NB4 (cell line): ENCODE results near the gene LHB.

Experiments used
- DNase-seq: peaks from one replicate; pipeline ENCODE4 v3.0.0; 2010; ENCODE audit warnings: low read depth
- H3K4me3 ChIP-seq: one replicate; pipeline ENCODE4 v1.5.1; 2011; ENCODE audit warnings: mild to moderate bottlenecking, low read depth, low read length, moderate library complexity
- MYC ChIP-seq: IDR thresholded peaks from 2 replicates; pipeline ENCODE4 v1.6.1; 2011; ENCODE audit warnings: low read depth, low read length
- POLR2A ChIP-seq: IDR thresholded peaks from 2 replicates; pipeline ENCODE4 v1.6.1; 2011; ENCODE audit warnings: mild to moderate bottlenecking; ENCODE audit not compliant: insufficient read length; ENCODE audit errors: extremely low read depth
- TF ChIP-seq, protein P1 (sequence below): IDR thresholded peaks from one replicate; pipeline ENCODE4 v1.5.1; 2012; ENCODE audit warnings: low read depth, low read length
- TF ChIP-seq, protein P2 (sequence below): IDR thresholded peaks from 2 replicates; pipeline ENCODE4 v1.6.1; 2011; ENCODE audit warnings: low read depth, low read length

The LHB gene

DNA sequence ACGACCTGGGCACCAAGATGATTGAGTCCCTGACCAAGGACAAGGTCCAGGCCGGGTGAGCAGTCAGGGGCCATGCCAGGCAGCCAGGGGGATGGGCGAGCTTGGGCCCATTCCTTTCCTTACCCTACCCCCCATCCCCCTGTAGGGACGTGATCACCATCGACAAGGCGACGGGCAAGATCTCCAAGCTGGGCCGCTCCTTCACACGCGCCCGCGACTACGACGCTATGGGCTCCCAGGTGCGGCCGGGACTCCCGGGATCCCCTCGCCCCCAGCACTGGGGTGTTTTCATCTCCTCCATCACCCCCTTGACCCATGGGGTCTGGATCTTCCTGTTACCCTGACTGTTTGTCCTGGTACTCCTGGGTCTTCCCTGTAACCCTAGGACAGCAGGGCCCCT, 7.1 kb downstream of the LHB start:
- TF ChIP-seq, protein P1, sequence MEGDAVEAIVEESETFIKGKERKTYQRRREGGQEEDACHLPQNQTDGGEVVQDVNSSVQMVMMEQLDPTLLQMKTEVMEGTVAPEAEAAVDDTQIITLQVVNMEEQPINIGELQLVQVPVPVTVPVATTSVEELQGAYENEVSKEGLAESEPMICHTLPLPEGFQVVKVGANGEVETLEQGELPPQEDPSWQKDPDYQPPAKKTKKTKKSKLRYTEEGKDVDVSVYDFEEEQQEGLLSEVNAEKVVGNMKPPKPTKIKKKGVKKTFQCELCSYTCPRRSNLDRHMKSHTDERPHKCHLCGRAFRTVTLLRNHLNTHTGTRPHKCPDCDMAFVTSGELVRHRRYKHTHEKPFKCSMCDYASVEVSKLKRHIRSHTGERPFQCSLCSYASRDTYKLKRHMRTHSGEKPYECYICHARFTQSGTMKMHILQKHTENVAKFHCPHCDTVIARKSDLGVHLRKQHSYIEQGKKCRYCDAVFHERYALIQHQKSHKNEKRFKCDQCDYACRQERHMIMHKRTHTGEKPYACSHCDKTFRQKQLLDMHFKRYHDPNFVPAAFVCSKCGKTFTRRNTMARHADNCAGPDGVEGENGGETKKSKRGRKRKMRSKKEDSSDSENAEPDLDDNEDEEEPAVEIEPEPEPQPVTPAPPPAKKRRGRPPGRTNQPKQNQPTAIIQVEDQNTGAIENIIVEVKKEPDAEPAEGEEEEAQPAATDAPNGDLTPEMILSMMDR: no peak
- no peak for DNase-seq
- no peak overlapping the region for H3K4me3 ChIP-seq

DNA sequence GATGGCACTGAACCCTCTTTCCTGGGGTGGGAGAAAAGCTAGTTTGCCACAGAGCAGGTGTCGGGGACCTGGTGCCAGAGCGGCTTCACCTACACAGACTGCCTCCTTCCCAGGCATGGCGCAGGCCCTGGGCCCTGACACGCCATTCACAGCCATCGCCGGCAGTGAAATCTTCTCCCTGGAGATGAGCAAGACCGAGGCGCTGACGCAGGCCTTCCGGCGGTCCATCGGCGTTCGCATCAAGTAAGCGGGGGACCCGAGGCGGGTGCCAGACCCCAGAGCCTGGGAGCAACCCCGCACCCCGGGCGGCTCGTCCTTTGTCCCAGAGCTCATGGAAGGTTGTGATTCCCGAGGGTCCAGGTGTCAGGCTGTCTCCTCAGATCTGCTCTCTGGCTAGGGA, 10.0 kb downstream of the LHB start:
- TF ChIP-seq, protein P2, sequence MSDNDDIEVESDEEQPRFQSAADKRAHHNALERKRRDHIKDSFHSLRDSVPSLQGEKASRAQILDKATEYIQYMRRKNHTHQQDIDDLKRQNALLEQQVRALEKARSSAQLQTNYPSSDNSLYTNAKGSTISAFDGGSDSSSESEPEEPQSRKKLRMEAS: no peak
- no peak for TF ChIP-seq MYC
- TF ChIP-seq POLR2A: no peak
- TF ChIP-seq, protein P1: no peak
- no peak overlapping the region for H3K4me3 ChIP-seq
- no peak for DNase-seq

DNA sequence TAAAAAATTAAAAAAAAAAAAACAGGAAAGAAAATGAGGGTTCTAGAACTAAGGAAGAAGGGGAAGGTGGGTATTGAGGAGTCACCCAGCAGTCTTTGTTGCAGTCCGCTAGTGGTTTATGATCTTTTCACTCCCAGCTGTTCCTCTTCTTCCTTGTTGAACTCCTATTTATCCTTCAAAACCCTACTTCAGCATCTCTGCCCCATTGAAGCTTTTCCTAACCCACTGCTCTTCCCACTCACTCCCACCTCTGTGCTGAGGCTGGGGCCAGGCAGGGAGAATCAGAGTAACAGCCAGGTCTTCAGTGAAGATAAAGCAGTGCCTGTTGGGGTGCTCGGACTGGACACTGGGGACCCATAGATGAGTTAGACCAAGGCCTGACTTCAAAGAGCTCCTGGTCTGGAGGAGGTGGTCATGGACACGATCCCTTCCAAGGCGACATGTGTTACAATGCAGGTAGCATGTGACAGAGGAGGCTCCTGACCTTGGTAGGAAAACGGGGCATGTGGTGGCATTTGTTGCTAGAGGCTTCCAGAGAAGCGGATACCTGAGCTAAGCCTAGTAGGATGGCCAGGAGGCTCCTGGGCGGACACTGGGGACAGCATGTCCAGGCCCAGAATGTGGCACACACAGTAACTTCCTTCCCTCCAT, 11.8 kb downstream of the LHB start:
- DNase-seq: no peak
- no peak overlapping the region for H3K4me3 ChIP-seq
- TF ChIP-seq, protein P2: no peak
- TF ChIP-seq, protein P1: no peak
- no peak for TF ChIP-seq MYC
- no peak for TF ChIP-seq POLR2A

DNA sequence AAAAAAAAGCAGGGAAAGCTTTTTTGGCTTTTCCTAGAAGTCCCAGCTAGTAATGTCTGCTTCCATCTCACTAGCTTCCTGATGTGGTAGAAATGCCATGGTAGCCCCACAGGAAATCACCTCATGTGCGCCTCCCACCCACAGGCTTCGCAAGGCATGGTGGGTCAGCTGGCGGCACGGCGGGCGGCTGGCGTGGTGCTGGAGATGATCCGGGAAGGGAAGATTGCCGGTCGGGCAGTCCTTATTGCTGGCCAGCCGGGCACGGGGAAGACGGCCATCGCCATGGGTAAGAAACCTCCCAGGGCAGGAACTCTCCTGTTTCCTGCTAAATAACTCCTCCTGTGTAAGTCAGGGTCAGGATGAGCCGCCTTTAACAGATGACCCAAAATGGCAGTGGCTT, 12.8 kb downstream of the LHB start:
- no peak for DNase-seq
- TF ChIP-seq, protein P2: no peak
- TF ChIP-seq MYC: no peak
- TF ChIP-seq, protein P1: no peak
- no peak for TF ChIP-seq POLR2A

DNA sequence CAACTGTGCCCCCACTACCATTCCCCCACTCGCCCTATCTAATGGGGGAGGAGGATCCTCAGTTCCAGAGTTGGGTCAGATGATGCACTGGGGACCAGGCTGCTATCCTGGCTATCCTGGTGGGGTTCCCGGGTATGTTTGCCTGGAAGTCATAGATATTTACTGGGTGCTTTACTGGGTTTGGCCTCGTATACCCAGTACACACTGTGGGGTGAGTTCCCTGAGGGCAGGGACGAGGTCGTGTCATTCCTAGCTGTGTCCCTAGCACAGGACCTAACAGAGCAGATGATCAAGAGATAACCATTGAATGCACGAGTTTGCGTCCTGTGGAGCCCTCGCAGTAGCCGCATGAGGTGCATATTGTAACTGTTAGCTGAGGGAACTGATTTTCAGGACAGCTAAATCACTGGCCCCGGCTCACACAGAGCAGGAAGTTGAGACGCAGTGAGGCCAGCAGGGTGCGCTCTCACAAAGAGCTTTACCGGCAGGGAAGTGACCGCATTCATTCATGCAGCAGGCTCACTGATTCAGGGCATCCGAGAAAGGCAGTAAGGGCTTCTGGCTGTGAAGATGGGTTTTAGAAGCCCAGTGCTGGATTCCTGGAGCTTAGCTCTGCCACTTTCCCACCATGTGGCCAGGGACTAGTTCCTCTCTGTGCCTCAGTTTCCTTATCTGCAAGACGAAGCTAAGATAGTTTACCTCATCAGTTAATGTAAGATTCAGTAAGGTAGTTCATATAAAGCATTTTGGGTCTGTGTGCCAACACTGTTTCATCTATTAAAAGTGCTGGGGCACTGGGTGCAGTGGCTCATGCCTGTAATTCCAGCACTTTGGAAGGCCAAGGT, 17.2 kb downstream of the LHB start:
- TF ChIP-seq, protein P2: no peak
- TF ChIP-seq, protein P1: peak; percentile 62
- no peak for TF ChIP-seq POLR2A
- H3K4me3 ChIP-seq: no peak overlapping the region
- DNase-seq: peak; percentile 67

More for the DNA sequence above, 12.8 kb downstream of the LHB start:
- H3K4me3 ChIP-seq: no peak overlapping the region

DNA sequence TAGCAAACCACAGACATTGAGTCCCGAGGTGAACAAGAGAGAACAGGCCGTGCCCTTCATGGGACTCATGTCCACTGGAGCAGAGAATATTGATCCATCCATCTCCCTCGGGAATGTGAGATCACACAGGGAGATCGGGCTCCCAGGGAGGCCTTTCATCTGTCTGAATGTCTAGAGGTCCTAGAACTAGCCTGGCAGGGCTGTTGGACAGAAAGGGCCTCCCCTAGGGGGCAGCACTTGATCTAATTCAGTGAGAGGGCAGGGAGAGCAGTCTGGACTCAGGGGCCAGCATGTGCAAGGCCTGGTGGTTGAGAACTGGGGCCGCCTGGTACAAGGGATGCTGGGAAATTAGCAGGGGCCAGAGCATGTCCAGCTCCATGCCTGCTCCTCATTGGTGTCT, 18.9 kb downstream of the LHB start:
- no peak overlapping the region for H3K4me3 ChIP-seq
- no peak for TF ChIP-seq POLR2A
- TF ChIP-seq, protein P2: no peak
- TF ChIP-seq, protein P1: peak; percentile 67
- no peak for TF ChIP-seq MYC
- DNase-seq: peak; percentile 73
